ENCODE results near the gene PON2.

The PON2 gene

GRCh38 chr7:95476904-95477594 is 42.2 kb upstream of the PON2 start:
- peak; percentile 71 for TF ChIP-seq CTCF (IDR thresholded peaks at IDR 0.05; ENCODE audit: low read depth, low read length, missing control alignments)
- no peak overlapping the region for H3K4me3 ChIP-seq (ENCODE audit: low read depth, low read length)
- in situ Hi-C loops (cut with HindIII; ENCODE audit: low sequenced_read_pairs), result loop anchor here (25.0 kb wide), 1 partner anchor 1040 kb away; no protein-coding TSS in a partner anchor
- peak; percentile 72 for DNase-seq (ENCODE audit: low read depth)

- in situ Hi-C loops (cut with HindIII; ENCODE audit: low sequenced_read_pairs), result loop anchor here (25.0 kb wide), 1 partner anchor 1039 kb away; no protein-coding TSS in a partner anchor
- no peak for TF ChIP-seq CTCF (IDR thresholded peaks at IDR 0.05; ENCODE audit: low read depth, low read length, missing control alignments)
- peak; percentile 31 for DNase-seq (ENCODE audit: low read depth)
Measured at GRCh38 chr7:95476072-95476847, 41.4 kb upstream of the PON2 start.

GRCh38 chr7:95473276-95473985 is 38.6 kb upstream of the PON2 start:
- in situ Hi-C loops (cut with HindIII; ENCODE audit: low sequenced_read_pairs), result no loop called here
- no peak for TF ChIP-seq CTCF (IDR thresholded peaks at IDR 0.05; ENCODE audit: low read depth, low read length, missing control alignments)
- no peak overlapping the region for H3K4me3 ChIP-seq (ENCODE audit: low read depth, low read length)

More at GRCh38 chr7:95476072-95476847, 41.4 kb upstream of the PON2 start:
- no peak overlapping the region for H3K4me3 ChIP-seq (ENCODE audit: low read depth, low read length)

GRCh38 chr7:95472581-95473161 is 37.8 kb upstream of the PON2 start:
- H3K4me3 ChIP-seq (ENCODE audit: low read depth, low read length), result no peak overlapping the region
- DNase-seq (ENCODE audit: low read depth), result peak; percentile 60
- TF ChIP-seq CTCF (IDR thresholded peaks at IDR 0.05; ENCODE audit: low read depth, low read length, missing control alignments), result no peak
- in situ Hi-C loops (cut with HindIII; ENCODE audit: low sequenced_read_pairs), result no loop called here

More at GRCh38 chr7:95473276-95473985, 38.6 kb upstream of the PON2 start:
- no peak for DNase-seq (ENCODE audit: low read depth)

- in situ Hi-C loops (cut with HindIII; ENCODE audit: low sequenced_read_pairs), result no loop called here
- DNase-seq (ENCODE audit: low read depth), result no peak
Measured at GRCh38 chr7:95471071-95471470, 36.2 kb upstream of the PON2 start.

More at GRCh38 chr7:95471071-95471470, 36.2 kb upstream of the PON2 start:
- TF ChIP-seq CTCF (IDR thresholded peaks at IDR 0.05; ENCODE audit: low read depth, low read length, missing control alignments), result no peak
- H3K4me3 ChIP-seq (ENCODE audit: low read depth, low read length), result no peak overlapping the region
